Measurements from ENCODE around the gene GRM7.

Gene GRM7

GRCh38 chr3:7410782-7411181, 549.9 kb downstream of the GRM7 start:
- Histone ChIP-seq H3K9me3 (ENCODE audit: severe bottlenecking) (no peaks in the 10 kb centered on the region), H3K4me3 (ENCODE audit: severe bottlenecking) (no peak overlapping the region), H3K36me3 (ENCODE audit: low read depth) (no peaks in the 10 kb centered on the region), H3K27ac (ENCODE audit: poor library complexity, severe bottlenecking) (no peak overlapping the region), H3K4me1 (ENCODE audit: insufficient read depth, poor library complexity, severe bottlenecking) (no peaks in the 10 kb centered on the region), H3K27me3 (ENCODE audit: insufficient read depth, poor library complexity, severe bottlenecking) (no peaks in the 10 kb centered on the region)
- TF ChIP-seq CTCF (IDR thresholded peaks at IDR 0.05; ENCODE audit: poor library complexity, severe bottlenecking) = no peak
- DNase-seq (ENCODE audit: low spot score) (no peak), ATAC-seq (ENCODE audit: low read depth) (no peak)

- ATAC-seq (ENCODE audit: low read depth) = no peak
- no peak overlapping the region for H3K4me3 ChIP-seq (ENCODE audit: severe bottlenecking)
- H3K9me3 ChIP-seq (ENCODE audit: severe bottlenecking) = no peaks in the 10 kb centered on the region
- H3K36me3 ChIP-seq (ENCODE audit: low read depth) = no peaks in the 10 kb centered on the region
- H3K4me1 ChIP-seq (ENCODE audit: insufficient read depth, poor library complexity, severe bottlenecking) = no peaks in the 10 kb centered on the region
- no peak for DNase-seq (ENCODE audit: low spot score)
- TF ChIP-seq CTCF (IDR thresholded peaks at IDR 0.05; ENCODE audit: poor library complexity, severe bottlenecking) = peak; percentile 17
- no peak overlapping the region for H3K27ac ChIP-seq (ENCODE audit: poor library complexity, severe bottlenecking)
- no peaks in the 10 kb centered on the region for H3K27me3 ChIP-seq (ENCODE audit: insufficient read depth, poor library complexity, severe bottlenecking)
Observed at GRCh38 chr3:7421065-7421464, 560.1 kb downstream of the GRM7 start.

- DNase-seq (ENCODE audit: low spot score) (no peak), ATAC-seq (ENCODE audit: low read depth) (no peak)
- no peak for TF ChIP-seq CTCF (IDR thresholded peaks at IDR 0.05; ENCODE audit: poor library complexity, severe bottlenecking)
- H3K4me1 ChIP-seq (ENCODE audit: insufficient read depth, poor library complexity, severe bottlenecking) = no peaks in the 10 kb centered on the region
- no peak overlapping the region for H3K4me3 ChIP-seq (ENCODE audit: severe bottlenecking)
- H3K9me3 ChIP-seq (ENCODE audit: severe bottlenecking) = no peaks in the 10 kb centered on the region
- no peak overlapping the region for H3K27ac ChIP-seq (ENCODE audit: poor library complexity, severe bottlenecking)
- H3K27me3 ChIP-seq (ENCODE audit: insufficient read depth, poor library complexity, severe bottlenecking) = no peaks in the 10 kb centered on the region
- H3K36me3 ChIP-seq (ENCODE audit: low read depth) = no peaks in the 10 kb centered on the region
Observed at GRCh38 chr3:7423036-7423435, 562.1 kb downstream of the GRM7 start.

- no peak for TF ChIP-seq CTCF (IDR thresholded peaks at IDR 0.05; ENCODE audit: poor library complexity, severe bottlenecking)
- no peaks in the 10 kb centered on the region for H3K27me3 ChIP-seq (ENCODE audit: insufficient read depth, poor library complexity, severe bottlenecking)
- no peak overlapping the region for H3K27ac ChIP-seq (ENCODE audit: poor library complexity, severe bottlenecking)
- no peak overlapping the region for H3K4me3 ChIP-seq (ENCODE audit: severe bottlenecking)
- no peak for DNase-seq (ENCODE audit: low spot score)
- ATAC-seq (ENCODE audit: low read depth) = no peak
- H3K4me1 ChIP-seq (ENCODE audit: insufficient read depth, poor library complexity, severe bottlenecking) = no peaks in the 10 kb centered on the region
- H3K36me3 ChIP-seq (ENCODE audit: low read depth) = no peaks in the 10 kb centered on the region
- H3K9me3 ChIP-seq (ENCODE audit: severe bottlenecking) = no peaks in the 10 kb centered on the region
Observed at GRCh38 chr3:7423995-7424394, 563.1 kb downstream of the GRM7 start.

GRCh38 chr3:7428206-7428718, 567.3 kb downstream of the GRM7 start:
- no peak for TF ChIP-seq CTCF (IDR thresholded peaks at IDR 0.05; ENCODE audit: poor library complexity, severe bottlenecking)
- no peaks in the 10 kb centered on the region for H3K36me3 ChIP-seq (ENCODE audit: low read depth)
- H3K4me3 ChIP-seq (ENCODE audit: severe bottlenecking) = no peak overlapping the region
- H3K4me1 ChIP-seq (ENCODE audit: insufficient read depth, poor library complexity, severe bottlenecking) = no peaks in the 10 kb centered on the region
- ATAC-seq (ENCODE audit: low read depth) (no peak), DNase-seq (ENCODE audit: low spot score) (no peak)
- H3K27ac ChIP-seq (ENCODE audit: poor library complexity, severe bottlenecking) = no peak overlapping the region
- no peaks in the 10 kb centered on the region for H3K27me3 ChIP-seq (ENCODE audit: insufficient read depth, poor library complexity, severe bottlenecking)
- no peaks in the 10 kb centered on the region for H3K9me3 ChIP-seq (ENCODE audit: severe bottlenecking)

All from RWPE2 (cell line).